HG03354 (cell line): Measurements from ENCODE around the gene MORN1.

ENCODE experiments used
- ATAC-seq: cut with Tn5 transposase; IDR thresholded peaks from one replicate; pipeline ENCODE4 v1.9.1; 2021; ENCODE audit warnings: mild to moderate bottlenecking; ENCODE audit not compliant: unreplicated experiment, poor library complexity, severe bottlenecking

Gene MORN1

DNA sequence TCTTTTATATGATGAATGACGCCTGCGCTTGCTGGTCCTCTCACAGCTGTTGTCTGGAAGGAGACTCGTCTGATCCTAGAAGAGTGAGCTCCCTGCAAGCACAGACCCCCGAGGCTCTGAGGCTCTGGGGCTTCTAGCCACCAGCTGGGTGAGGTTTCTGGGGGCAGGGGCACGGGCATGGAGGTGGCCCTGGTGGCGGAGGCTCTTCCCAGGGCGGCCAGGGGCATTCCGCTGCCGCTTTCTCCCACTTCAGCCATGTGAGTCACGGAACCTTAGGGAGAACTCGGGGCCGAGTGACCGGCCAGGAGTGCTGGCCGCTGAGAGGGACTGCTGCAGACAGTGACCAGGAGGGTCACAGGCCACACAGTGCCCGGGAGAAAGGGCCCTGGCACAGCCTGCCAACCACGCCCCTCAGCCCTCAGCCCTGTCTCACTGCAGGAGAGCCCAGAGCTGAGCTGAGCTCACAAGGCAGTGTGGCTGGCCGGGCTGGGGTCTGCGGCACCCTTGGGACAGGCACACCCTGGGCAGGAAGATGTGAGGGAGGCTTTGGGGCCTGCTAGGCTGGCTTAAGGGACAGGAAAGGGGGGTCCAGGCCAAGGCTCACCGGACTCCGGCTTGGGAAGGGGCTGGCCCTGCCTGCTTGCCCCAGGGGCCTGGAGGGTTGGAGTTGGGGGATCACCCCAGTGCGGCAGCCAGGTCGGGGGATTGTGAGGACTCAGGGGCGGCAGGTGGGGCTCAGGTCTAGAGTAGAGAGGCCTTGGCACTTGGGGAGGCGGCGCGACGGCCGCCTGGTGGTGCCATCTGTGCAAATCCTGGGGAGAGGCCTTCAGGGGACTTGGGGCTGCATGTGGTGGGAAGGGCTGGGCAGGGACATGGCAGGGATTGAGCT lies 35.7 kb downstream of the MORN1 start:
- ATAC-seq: no peak

DNA sequence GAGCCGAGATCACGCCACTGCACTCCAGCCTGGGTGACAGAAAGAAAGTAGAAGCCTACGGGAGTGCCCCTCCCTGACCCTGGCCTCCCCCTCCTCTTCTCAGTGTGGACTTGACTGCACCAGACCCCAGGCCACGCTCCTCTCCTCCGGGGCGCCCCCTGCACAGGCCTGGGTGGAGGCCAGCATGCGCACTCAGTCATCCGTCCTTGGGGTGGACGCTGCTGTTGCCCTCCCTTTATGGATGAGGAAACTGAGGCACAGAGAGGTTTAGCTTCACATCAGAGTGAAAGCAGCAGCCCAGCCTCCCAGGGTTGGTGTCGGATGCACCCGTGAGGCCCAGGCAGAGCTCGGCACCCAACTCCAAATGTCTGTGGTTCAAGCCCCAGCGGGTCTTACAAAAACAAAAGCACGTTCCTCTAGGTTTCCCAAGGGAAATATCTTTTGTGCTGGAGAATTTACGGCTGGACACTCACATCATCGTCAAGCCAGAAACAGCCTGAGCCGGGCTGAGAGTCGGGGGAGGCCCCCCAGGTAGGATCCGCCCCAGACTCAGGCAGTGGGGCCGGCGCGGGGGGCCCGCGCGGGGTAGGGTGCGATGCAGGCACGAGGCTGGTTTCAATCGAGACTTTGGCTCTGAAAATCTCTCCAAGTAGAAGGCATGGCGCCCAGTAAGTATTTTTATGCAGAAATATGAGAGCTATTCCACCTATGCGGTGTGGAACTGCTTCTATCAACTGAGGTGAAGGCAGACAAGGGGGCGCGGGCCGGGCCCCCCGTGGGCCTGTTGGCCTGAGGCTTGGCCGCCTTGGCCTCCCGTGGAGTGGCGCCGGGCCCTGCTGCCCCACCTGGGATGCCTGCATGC lies 36.6 kb downstream of the MORN1 start:
- ATAC-seq: no peak

DNA sequence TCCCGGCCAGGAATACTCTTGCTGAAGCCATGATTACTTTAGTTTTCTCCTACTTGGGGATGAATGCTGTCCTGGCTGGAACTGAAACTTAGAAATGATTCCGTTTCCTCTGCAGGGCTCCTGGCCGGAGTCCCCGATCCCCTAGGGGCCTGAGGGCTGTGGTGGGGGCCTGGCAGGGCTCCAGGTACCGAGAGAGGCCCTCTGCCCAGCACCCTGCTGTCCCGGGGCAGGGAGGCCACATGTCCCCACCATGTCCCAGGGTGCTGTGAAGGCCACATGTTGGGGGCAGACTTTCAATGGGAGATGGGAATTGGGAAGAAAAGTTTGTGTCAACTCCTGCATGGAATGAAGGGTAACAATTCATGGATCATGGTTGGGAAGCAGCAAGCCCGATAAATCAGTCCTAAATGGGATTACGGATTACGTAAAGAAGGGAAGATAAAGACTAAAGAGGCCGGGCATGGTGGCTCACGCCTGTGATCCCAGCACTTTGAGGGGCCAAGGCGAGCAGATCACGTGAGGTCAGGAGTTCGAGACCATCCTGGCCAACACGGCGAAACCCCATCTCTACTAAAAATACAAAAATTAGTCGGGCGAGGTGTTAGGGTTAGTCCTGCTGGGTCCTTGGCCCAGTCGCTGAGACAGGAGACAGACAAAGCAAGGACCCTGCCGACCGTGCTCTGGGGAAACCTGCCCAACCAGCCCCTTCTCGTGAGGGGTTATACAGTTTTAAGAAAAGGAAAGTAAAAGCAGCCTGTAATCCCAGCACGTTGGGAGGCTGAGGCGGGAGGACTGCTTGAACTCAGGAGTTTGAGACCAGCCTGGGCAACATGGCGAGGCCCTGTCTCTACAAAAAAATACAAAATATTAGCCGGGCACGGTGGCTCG lies 37.6 kb downstream of the MORN1 start:
- ATAC-seq: no peak

DNA sequence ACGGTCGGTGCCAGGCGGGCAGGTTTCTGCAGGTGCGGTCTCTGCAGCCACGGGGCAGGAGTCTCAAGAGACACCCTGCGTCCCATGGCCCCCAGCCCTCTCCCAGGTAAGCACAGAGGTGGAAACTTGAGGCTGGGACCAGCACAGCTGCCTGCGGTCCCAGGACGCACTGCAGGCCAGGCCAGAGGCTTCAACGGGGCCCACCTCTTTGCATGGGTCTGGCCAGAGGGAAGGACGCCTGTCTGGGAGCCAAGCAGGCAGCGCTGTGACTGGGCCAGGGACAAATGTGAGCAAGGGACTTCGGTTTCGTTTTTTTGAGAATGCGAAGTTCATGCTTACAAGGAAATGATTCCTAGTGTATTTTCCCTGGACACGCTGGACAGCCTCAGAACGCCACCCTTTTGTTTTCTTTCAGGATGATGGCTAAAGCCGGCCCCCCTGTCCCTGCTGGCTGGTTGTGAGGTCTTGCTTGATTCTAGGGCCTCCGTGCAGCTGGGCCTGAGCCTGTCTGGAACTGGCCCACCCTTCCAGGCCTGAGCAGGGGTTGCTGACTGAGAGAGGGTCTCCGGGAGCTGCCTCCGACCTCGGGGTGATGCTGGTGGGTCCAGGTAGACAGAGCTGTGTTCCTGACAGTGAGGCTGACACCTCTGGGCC lies 38.3 kb downstream of the MORN1 start:
- ATAC-seq: no peak

DNA sequence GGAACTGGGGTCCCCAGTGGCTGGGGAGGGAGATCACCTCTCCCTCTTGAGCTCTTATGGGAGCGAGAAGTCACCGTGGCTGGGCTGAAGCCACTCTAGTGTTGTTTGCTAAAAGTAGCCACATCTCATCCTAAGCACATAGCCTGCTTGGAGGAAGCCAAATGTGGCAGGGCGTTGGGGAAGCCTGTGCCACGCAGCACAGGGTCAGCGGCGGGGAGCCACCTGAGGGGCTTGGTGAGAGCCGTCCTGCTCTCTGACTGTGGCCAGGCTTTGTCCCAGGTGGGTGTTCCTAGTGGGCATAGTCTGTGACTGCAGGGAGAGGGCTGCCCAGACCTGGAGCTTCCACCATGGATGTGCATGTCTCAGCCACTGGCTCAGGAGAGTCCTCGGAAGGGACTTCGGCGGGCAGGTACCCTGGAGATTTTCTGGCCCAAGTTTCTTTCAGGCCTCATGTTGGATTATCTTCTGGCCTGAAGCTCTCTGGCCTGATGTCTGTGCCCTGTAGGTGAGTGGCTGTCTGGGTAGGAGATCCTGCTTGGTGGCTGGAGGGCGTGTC lies 38.9 kb downstream of the MORN1 start:
- ATAC-seq: no peak

DNA sequence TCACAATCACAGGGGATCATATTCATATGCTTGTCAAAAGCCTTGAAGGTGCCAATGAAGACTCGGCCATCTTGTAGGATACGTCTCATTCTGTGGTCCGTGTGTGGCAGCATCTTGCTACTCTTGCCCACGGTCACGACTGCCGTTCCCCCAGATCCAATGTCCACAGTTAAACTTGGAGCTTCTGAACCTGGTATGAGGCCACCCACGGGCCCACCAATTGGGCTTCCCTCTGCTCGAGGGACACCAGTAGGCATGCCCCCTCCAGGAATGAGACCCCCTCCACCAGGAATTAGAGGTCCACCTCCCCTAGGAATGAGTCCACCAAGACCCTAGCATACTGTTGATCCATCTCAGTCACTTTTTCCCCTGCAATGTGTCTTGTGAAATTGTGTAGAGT lies 39.6 kb downstream of the MORN1 start:
- ATAC-seq: no peak

DNA sequence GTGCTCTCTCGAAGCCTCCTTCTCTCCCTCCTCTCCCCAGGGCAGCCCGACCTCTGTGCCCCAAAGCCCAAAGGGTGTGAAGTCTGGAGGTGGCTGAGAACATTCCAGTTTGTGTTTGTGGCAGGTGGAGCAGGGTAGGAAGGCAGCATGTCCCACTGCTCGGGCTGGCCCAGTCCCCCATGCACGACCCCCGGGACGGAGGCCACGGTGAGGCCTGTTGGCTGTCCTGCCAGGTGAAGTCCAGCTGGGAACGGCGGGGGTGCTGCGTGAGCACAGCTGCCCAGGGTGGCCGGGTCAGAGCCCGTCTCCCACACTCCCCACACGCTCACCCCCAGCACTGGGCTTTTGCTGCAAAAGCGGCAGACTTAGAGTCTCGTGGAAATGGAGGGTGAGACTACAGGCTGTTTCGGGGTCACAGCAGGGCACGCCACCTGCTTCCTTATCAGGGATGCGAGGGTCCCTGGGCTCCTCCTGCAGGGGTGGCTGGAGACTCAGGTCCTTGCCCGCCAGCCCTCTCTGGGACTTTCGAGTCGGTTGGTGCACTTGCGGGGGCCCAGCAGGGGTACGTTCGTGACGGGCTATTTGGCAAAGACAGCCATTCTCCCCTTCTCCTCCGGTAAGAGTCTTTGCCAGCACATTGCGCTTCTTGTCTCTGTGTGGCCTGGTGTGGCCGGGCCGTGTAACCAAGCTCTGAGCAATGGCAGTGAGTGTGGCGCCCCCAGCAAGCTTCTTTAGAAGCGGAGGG lies 40.3 kb downstream of the MORN1 start:
- ATAC-seq: no peak

DNA sequence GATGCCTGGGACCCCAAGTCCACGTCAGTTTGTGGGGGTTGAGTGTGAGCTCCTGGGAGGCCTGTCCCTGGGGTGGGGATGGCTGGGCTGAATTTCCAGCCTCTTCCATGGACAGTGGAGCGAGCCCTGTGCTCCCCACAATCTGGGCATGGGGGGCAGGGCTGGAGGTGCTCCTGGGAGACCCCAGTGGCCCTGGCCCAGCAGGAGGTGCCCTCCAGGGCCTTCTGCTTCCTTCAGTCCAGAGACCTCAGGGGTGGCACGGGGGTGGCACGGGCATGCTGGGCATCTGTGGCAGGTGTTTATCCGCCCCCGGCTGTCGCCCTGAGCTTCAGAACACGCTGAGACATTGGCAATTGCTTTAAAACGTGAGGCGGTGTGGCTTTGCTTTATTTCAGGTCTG lies 40.9 kb downstream of the MORN1 start:
- no peak for ATAC-seq

DNA sequence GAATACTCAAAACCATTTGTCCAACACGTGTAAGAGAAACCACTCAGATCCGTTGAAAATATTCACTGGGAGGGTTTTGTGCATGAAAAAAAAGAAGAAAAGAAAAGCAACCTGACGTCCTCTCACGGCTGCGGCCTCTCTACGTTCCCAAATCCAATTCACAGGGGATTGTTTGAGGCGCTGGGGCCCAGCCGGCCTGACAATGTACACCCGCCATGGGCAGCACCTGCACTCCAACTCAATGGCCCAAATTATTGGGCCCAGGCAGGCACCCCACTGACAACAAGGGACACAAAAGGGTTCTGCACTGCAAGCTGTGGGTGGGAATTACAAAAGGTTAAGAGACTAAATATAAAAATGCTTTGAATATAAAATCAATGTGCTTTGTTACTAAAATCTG lies 41.5 kb downstream of the MORN1 start:
- no peak for ATAC-seq

DNA sequence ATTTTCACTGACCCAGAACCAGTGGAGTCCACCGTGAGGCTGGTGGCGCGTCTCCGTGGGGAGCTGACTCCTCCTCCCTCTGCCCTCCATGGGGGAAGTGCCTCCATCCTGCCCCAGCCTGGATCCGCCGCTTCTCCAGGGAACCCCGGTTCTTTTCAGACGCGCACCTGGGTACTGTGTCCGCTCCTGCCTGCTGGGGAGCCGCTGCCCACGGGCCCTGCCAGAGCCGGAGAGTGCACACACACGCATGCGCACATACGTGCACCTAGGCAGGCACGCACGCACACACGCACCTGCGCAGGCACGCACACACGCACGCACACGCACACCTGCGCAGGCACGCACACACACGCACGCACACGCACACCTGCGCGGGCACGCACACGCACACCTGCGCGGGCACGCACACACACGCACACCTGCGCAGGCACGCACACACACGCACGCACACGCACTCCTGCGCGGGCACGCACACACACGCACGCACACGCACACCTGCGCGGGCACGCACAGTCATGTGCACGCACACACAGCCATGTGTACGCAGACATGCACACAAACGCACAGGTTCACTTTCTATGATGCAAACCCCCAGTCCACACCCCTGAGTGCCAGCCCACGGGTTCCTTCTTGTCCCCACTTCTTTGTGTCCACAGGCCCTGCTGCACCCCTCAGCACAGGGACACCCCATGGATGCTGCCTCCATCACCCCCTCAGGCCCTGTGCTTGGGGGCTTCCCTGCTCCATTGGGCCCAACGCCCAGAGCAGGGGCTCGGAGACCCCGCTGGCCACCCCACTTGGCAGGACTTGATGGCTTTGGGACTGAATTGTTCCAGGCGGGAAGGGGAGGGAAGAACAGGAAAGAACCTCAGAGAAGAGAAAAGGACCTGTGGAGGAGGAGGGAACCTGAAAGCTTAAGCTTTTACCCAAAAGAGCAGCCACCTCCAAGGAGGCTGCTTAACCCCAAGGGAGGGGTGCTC lies 42.7 kb downstream of the MORN1 start:
- ATAC-seq: no peak

DNA sequence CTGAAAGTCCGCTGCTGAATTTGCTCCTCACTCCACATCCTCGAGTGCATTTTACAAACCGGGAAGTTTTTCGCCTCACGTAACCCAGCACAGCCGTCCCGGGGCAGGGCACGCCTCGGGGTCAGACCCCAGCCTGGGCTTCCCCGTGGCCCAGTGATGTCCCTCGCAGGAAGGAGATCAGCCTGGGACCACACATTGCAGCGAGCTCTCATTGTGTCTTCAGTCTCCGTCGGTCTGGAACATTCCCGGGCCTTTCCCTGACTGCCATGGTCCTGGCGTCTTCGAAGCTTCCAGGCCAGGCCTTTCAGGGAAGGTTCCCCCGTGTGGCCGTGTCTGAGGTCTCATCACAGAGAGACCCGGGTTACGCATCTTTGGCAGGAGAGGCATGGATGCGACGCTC lies 43.5 kb downstream of the MORN1 start:
- no peak for ATAC-seq

DNA sequence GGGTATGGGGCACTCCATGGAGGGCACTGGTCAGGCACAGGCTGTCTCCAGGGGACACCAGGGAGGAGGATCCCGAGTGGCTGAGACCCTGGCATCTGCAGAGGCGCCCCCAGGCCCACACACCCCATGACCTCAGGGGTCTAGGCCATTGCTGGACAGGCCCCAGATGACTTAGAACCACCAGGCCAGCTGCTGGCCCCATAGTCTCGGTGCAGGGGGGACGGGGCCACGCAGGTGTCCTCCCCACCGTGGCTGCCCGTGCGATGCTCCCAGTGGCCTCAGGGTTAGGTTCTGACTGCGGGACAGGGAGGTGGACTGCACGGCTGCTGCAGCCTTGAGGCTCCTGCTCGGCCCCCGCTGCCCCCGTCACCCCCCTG lies 44.0 kb downstream of the MORN1 start:
- ATAC-seq: no peak

DNA sequence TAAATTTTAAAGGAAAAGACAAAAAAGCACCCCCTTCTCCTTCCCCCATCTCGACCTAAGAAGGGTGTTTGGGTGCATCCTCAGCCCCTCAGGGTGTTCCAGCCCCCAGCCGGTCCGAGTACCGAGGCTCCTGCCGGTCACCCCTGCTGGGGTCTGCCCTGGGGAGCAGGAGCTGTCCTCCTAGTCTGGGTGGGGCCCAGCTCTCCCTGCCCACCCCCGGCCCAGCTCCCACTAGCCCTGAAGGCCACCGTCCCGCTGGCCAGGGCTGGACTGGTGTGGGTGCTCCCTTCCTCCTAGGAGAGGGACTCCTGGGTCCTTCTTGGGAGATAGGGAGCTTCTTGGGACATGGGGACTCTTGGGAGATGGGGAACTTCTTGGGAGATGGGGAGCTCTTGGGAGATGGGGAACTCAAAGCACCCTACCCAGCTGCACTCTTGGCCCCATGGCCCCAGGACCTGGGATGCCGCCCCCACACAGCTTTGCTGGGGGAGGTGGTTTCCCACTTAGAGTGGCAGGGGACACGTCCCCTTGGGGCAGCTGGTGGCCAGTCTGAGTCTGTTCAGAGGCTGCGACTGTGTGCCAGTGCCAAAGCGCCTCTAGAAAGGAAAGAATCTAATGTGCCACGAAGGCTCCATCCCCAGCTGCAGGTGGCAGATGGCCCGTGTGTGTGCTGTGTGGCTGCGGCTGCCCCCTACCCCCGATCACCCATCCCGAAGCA lies 44.5 kb downstream of the MORN1 start:
- no peak for ATAC-seq

DNA sequence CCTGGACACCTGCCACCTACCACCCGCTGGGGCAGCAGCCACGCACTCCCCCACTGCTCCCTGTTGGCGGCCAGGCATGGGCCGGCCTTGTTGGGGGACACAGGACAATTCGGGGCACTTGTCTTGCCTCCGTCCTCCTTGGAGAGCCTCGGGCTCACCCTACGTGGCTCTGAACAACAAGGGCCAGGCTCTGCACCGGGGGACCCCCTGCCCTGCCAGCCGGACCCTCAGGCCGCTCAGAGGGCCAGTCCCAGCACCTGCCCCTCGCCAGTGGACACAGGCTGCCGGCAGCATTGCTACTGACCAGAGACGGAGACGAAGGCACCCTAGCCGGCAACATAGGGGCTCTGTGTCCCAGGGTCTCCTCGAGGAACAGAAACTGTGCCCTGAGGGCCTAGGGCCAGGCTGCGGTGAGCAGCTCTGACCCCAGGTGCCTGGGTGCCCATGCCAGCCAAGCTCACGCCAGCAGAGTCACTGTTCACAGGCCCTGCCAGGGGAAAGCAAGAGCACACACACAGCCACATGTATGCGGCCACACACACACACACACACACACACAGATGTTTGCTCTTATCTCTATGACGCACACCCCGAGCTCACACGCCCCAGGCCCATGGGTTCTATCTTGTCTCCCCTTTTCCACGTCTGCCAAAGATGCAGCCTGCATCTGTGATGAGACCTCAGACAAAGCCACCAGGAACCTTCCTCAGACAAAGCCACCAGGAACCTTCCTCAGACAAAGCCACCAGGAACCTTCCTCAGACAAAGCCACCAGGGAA lies 45.9 kb downstream of the MORN1 start:
- ATAC-seq: no peak

DNA sequence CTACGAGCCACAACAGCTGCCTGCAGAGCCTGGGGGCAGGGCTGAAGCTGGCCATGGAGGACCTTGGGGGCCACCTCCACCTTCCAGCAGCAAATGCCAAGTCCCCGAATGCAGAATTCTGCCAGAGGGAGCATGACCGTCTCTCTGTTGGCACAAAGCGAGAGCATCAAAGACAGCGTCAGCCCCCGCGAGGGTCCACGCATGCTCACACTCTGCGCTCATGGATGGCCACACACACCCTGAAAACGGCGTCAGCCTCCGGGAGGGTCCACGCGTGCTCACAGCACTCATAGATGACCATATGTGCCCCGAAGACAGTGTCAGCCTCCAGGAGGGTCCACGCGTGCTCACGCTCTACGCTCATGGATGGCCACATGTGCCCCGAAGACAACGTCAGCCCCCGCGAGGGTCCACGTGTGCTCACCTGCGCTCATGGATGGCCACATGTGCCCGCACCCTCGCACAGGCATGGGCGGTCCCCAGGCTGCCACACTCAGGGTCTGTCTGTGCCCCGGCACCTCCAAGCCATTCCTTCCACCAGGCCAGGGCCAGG lies 46.5 kb downstream of the MORN1 start:
- no peak for ATAC-seq

DNA sequence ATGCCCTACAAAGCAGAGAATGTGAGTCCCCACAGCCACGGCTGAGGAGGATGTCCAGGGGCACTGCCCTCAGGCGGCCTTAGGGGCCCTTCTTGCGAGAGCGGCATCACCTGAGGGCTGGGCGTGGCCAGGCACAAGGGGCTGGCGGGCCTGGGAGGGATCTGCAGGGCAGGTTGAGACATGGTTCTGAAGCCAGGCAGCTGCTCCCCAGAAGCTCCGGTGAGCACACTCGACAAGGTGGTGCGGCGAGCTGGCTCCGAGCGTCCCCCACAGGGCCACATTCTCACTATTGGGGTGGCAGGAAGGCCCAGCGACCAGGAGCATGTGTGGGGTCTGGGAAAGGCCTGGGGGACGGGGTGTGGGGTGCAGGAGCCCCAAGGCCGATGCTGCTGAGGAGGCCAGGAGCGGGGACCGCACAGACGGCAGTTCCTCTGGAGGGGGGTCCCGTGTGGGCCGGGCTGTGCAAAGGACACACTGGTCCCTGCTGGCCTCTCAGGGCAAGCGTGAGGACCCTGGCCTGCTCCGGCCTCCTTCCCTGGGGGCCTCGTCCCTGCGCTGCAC lies 47.2 kb downstream of the MORN1 start:
- ATAC-seq: no peak
